ENCODE measurements around the gene SLCO2B1.
A peak's percentile ranks its signal among the peaks of the same experiment; 100 is the strongest.

The SLCO2B1 gene

GRCh38 chr11:75223954-75224643 lies 73.2 kb downstream of the SLCO2B1 start:
- DNase-seq (ENCODE audit: low spot score) = peak; percentile 49

GRCh38 chr11:75225794-75226193 lies 74.9 kb downstream of the SLCO2B1 start:
- no peak for DNase-seq (ENCODE audit: low spot score)

- DNase-seq (ENCODE audit: low spot score) = no peak
These were observed 78.6 kb downstream of the SLCO2B1 start for GRCh38 chr11:75229466-75229865.

- DNase-seq (ENCODE audit: low spot score) = no peak
These were observed 79.7 kb downstream of the SLCO2B1 start for GRCh38 chr11:75230621-75231020.

- peak; percentile 72 for DNase-seq (ENCODE audit: low spot score)
These were observed 82.9 kb downstream of the SLCO2B1 start for GRCh38 chr11:75233754-75234172.

- no peak for DNase-seq (ENCODE audit: low spot score)
These were observed 85.2 kb downstream of the SLCO2B1 start for GRCh38 chr11:75236062-75236461.

- no peak for DNase-seq (ENCODE audit: low spot score)
These were observed 86.1 kb downstream of the SLCO2B1 start for GRCh38 chr11:75237050-75237449.

GRCh38 chr11:75238595-75239440 lies 87.9 kb downstream of the SLCO2B1 start:
- DNase-seq (ENCODE audit: low spot score) = no peak

- no peak for DNase-seq (ENCODE audit: low spot score)
These were observed 88.8 kb downstream of the SLCO2B1 start for GRCh38 chr11:75239531-75240290.

GRCh38 chr11:75240311-75241035 lies 89.6 kb downstream of the SLCO2B1 start, which contains the start of gene TPBGL:
Gene TPBGL, plus strand, starts transcription at chr11:75240774. Its CDS starts 276 bp downstream, at chr11:75241050.
- DNase-seq (ENCODE audit: low spot score) = no peak

- peak; percentile 87 for DNase-seq (ENCODE audit: low spot score)
These were observed 90.4 kb downstream of the SLCO2B1 start for GRCh38 chr11:75241036-75241905.

GRCh38 chr11:75241906-75242644 lies 91.2 kb downstream of the SLCO2B1 start:
- DNase-seq (ENCODE audit: low spot score) = no peak

- no peak for DNase-seq (ENCODE audit: low spot score)
These were observed 92.1 kb downstream of the SLCO2B1 start for GRCh38 chr11:75242722-75243600.

GRCh38 chr11:75244052-75244814 lies 93.3 kb downstream of the SLCO2B1 start:
- no peak for DNase-seq (ENCODE audit: low spot score)

- DNase-seq (ENCODE audit: low spot score) = no peak
These were observed 94.6 kb downstream of the SLCO2B1 start for GRCh38 chr11:75245356-75246005.

GRCh38 chr11:75246006-75246670 lies 95.2 kb downstream of the SLCO2B1 start:
- no peak for DNase-seq (ENCODE audit: low spot score)

- no peak for DNase-seq (ENCODE audit: low spot score)
These were observed 95.9 kb downstream of the SLCO2B1 start for GRCh38 chr11:75246671-75247350.

All from kidney tubule cell (primary cell).